ENCODE results near the gene DHRSX.

DNA sequence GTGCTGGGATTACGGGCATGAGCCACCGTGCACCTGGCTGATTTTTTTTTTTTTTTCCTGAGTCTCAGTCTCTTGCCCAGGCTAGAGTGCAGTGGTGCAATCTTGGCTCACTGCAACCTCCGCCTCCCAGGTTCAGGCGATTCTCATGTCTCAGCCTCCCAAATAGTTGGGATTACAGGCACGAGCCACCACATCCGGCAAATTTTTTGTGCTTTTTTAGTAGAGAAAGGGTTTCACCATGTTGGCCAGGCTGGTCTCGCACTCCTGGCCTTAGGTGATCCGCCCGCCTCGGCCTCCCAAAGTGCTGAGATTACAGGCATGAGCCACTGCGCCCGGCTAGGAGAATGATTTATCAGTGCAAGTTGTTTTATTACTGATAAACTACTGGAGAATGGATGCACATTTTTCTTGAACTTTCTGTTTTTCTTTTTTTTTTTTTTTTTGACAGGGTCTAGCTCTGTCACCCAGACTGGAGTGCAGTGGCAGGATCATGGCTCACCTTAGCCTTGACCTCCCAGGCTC, 39.7 kb upstream of the DHRSX start:
- TF ChIP-seq, protein P1, sequence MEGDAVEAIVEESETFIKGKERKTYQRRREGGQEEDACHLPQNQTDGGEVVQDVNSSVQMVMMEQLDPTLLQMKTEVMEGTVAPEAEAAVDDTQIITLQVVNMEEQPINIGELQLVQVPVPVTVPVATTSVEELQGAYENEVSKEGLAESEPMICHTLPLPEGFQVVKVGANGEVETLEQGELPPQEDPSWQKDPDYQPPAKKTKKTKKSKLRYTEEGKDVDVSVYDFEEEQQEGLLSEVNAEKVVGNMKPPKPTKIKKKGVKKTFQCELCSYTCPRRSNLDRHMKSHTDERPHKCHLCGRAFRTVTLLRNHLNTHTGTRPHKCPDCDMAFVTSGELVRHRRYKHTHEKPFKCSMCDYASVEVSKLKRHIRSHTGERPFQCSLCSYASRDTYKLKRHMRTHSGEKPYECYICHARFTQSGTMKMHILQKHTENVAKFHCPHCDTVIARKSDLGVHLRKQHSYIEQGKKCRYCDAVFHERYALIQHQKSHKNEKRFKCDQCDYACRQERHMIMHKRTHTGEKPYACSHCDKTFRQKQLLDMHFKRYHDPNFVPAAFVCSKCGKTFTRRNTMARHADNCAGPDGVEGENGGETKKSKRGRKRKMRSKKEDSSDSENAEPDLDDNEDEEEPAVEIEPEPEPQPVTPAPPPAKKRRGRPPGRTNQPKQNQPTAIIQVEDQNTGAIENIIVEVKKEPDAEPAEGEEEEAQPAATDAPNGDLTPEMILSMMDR (IDR thresholded peaks at IDR 0.05) = no peak
- TF ChIP-seq EZH2 (IDR thresholded peaks at IDR 0.05; ENCODE audit: borderline replicate concordance, insufficient read depth, low read depth, low read length, poor library complexity, severe bottlenecking) = no peak
